H9 (cell line): Measurements from ENCODE around the gene ABCB7. TPM values are rescaled to one million over a fixed set of nuclear protein-coding genes. Genes with fewer than 3 reads are reported as not detected.

Experiments used
- DNase-seq: peaks from one replicate; pipeline ENCODE4 v3.0.0-alpha.2; 2017
- H2AFZ ChIP-seq: one replicate; pipeline ENCODE4 v1.6.1; 2013; ENCODE audit warnings: mild to moderate bottlenecking, low read length, control low read depth, moderate library complexity
- H2AK5ac ChIP-seq: 2 replicates; pipeline ENCODE4 v1.6.1; 2013; ENCODE audit warnings: low read length, control low read depth, mixed read lengths; ENCODE audit not compliant: insufficient read length
- H2BK120ac ChIP-seq: one replicate; pipeline ENCODE4 v1.6.1; 2013; ENCODE audit warnings: low read depth, mild to moderate bottlenecking, low read length, control low read depth, inconsistent platforms; ENCODE audit not compliant: poor library complexity, severe bottlenecking
- H2BK12ac ChIP-seq: 2 replicates; pipeline ENCODE4 v1.6.1; 2013; ENCODE audit warnings: low read length, control low read depth, mixed read lengths, low read depth; ENCODE audit not compliant: insufficient read length
- H2BK15ac ChIP-seq: 2 replicates; pipeline ENCODE4 v1.6.1; 2013; ENCODE audit warnings: low read depth, low read length, control low read depth
- H2BK20ac ChIP-seq: one replicate; pipeline ENCODE4 v1.6.1; 2013; ENCODE audit warnings: low read depth, mild to moderate bottlenecking, low read length, control low read depth, inconsistent platforms; ENCODE audit not compliant: poor library complexity, severe bottlenecking
- H2BK5ac ChIP-seq: 2 replicates; pipeline ENCODE4 v1.6.1; 2013; ENCODE audit warnings: low read length, control low read depth, mixed read lengths; ENCODE audit not compliant: insufficient read length
- H3K14ac ChIP-seq: 2 replicates; pipeline ENCODE4 v1.6.1; 2013; ENCODE audit warnings: low read length, control low read depth; ENCODE audit not compliant: insufficient read depth
- H3K18ac ChIP-seq: 2 replicates; pipeline ENCODE4 v1.6.1; 2013; ENCODE audit warnings: low read depth, mild to moderate bottlenecking, mixed read lengths, low read length, control low read depth; ENCODE audit not compliant: insufficient read length
- H3K23ac ChIP-seq: 2 replicates; pipeline ENCODE4 v1.6.1; 2013; ENCODE audit warnings: low read length, control low read depth, mixed read lengths, low read depth; ENCODE audit not compliant: insufficient read length
- H3K23me2 ChIP-seq: 2 replicates; pipeline ENCODE4 v1.6.1; 2013; ENCODE audit warnings: low read depth, mild to moderate bottlenecking, mixed read lengths, low read length, control low read depth; ENCODE audit not compliant: insufficient read length, poor library complexity, severe bottlenecking
- H3K27ac ChIP-seq: 2 replicates; pipeline ENCODE4 v1.5.1; 2013; ENCODE audit warnings: low read length, control low read depth, mixed read lengths, low read depth; ENCODE audit not compliant: insufficient read length
- H3K27me3 ChIP-seq: 2 replicates; pipeline ENCODE4 v1.6.1; 2013; ENCODE audit warnings: low read length, control low read depth, inconsistent platforms; ENCODE audit not compliant: insufficient read depth
- H3K4ac ChIP-seq: 2 replicates; pipeline ENCODE4 v1.6.1; 2013; ENCODE audit warnings: low read depth, mild to moderate bottlenecking, control low read depth, inconsistent platforms, low read length, moderate library complexity
- H3K4me1 ChIP-seq: 2 replicates; pipeline ENCODE4 v1.6.1; 2013; ENCODE audit warnings: low read length, control low read depth, inconsistent platforms; ENCODE audit not compliant: insufficient read depth
- H3K4me2 ChIP-seq: 2 replicates; pipeline ENCODE4 v1.6.1; 2013; ENCODE audit warnings: low read length, control low read depth, mixed read lengths; ENCODE audit not compliant: insufficient read length, insufficient read depth
- H3K56ac ChIP-seq: 2 replicates; pipeline ENCODE4 v1.6.1; 2013; ENCODE audit warnings: low read depth, mild to moderate bottlenecking, mixed read lengths, low read length, control low read depth; ENCODE audit not compliant: insufficient read length
- H3K79me1 ChIP-seq: 2 replicates; pipeline ENCODE4 v1.6.1; 2013; ENCODE audit warnings: low read depth, mild to moderate bottlenecking, moderate library complexity, low read length, control low read depth, inconsistent platforms; ENCODE audit not compliant: insufficient read depth, poor library complexity, severe bottlenecking
- H3K79me2 ChIP-seq: 2 replicates; pipeline ENCODE4 v1.6.1; 2013; ENCODE audit warnings: low read length, control low read depth, inconsistent platforms; ENCODE audit not compliant: insufficient read depth
- H3K9ac ChIP-seq: 2 replicates; pipeline ENCODE4 v1.6.1; 2013; ENCODE audit warnings: low read length, control low read depth, mixed read lengths; ENCODE audit not compliant: insufficient read length; ENCODE audit errors: extremely low read depth
- H3K9me3 ChIP-seq: one replicate; pipeline ENCODE4 v1.6.1; 2013; ENCODE audit warnings: low read depth, low read length, inconsistent platforms; ENCODE audit not compliant: control insufficient read depth
- H3T11ph ChIP-seq: one replicate; pipeline ENCODE4 v1.6.1; 2013; ENCODE audit warnings: mild to moderate bottlenecking, low read length, control low read depth, inconsistent platforms
- H4K20me1 ChIP-seq: one replicate; pipeline ENCODE4 v1.6.1; 2013; ENCODE audit not compliant: control insufficient read depth, insufficient read length, insufficient read depth
- H4K5ac ChIP-seq: 2 replicates; pipeline ENCODE4 v1.6.1; 2013; ENCODE audit warnings: low read depth, mild to moderate bottlenecking, mixed read lengths, low read length, control low read depth; ENCODE audit not compliant: insufficient read length
- H4K8ac ChIP-seq: replicated peaks from 2 replicates; pipeline ENCODE4 v1.6.1; 2013; ENCODE audit warnings: low read length, control low read depth, mixed read lengths, low read depth; ENCODE audit not compliant: insufficient read length
- H4K91ac ChIP-seq: 2 replicates; pipeline ENCODE4 v1.6.1; 2013; ENCODE audit warnings: low read depth, mild to moderate bottlenecking, moderate library complexity, mixed read lengths, low read length, control low read depth; ENCODE audit not compliant: insufficient read length
- H3K27ac Mint-ChIP-seq, 3 experiments: 2 replicates in 2 of 3; 3 replicates in 1 of 3; pipeline ENCODE4 v1.8.0; 2020 to 2021; ENCODE audit warnings: mixed read lengths in 3 of 3, mild to moderate bottlenecking in 1 of 3, moderate library complexity in 1 of 3
- H3K27me3 Mint-ChIP-seq: 2 replicates; pipeline ENCODE4 v1.8.0; 2021; ENCODE audit warnings: low read depth, mild to moderate bottlenecking, moderate library complexity, mixed read lengths
- H3K36me3 Mint-ChIP-seq, 3 experiments: 2 replicates in 2 of 3; 3 replicates in 1 of 3; pipeline ENCODE4 v1.8.0; 2020 to 2021; ENCODE audit warnings: low read depth in 3 of 3, mixed read lengths in 3 of 3; ENCODE audit not compliant: insufficient read depth in 1 of 3
- H3K4me1 Mint-ChIP-seq, 2 experiments: 2 replicates each; pipeline ENCODE4 v1.8.0; 2020; ENCODE audit warnings: mixed read lengths in 2 of 2
- H3K4me3 Mint-ChIP-seq, 2 experiments: 2 replicates in 1 of 2; 3 replicates in 1 of 2; pipeline ENCODE4 v1.8.0; 2020 to 2021; ENCODE audit warnings: mild to moderate bottlenecking in 2 of 2, mixed read lengths in 2 of 2, moderate library complexity in 1 of 2
- H3K9me3 Mint-ChIP-seq, 2 experiments: 2 replicates in 1 of 2; 3 replicates in 1 of 2; pipeline ENCODE4 v1.8.0; 2020; ENCODE audit warnings: mild to moderate bottlenecking in 2 of 2, mixed read lengths in 2 of 2, moderate library complexity in 1 of 2
- WGBS: extraction: QIAGEN DNeasy Blood & Tissue Kit; methylation state at CpG from one replicate; pipeline ENCODE4 v1.1.7; 2013; ENCODE audit warnings: missing lambda C conversion rate, low lambda C conversion rate, mixed read lengths; ENCODE audit not compliant: insufficient read length; ENCODE audit errors: extremely low coverage; 5-methylcytosine and 5-hydroxymethylcytosine counted together
- total RNA-seq: library from RNA; stranded (reverse); gene quantifications from 2 replicates; pipeline ENCODE4 v1.2.1, GENCODE V29; 2021
- TF ChIP-seq, protein P1 (sequence below): fragments of 200-600 bp; sonication (generic); conservative IDR thresholded peaks from 3 replicates; pipeline ENCODE4 v1.8.0; 2021; ENCODE audit warnings: antibody characterized with exemption, mild to moderate bottlenecking

Gene ABCB7
- total RNA-seq, 1 experiment from 2014 or later: 40.8 TPM

DNA sequence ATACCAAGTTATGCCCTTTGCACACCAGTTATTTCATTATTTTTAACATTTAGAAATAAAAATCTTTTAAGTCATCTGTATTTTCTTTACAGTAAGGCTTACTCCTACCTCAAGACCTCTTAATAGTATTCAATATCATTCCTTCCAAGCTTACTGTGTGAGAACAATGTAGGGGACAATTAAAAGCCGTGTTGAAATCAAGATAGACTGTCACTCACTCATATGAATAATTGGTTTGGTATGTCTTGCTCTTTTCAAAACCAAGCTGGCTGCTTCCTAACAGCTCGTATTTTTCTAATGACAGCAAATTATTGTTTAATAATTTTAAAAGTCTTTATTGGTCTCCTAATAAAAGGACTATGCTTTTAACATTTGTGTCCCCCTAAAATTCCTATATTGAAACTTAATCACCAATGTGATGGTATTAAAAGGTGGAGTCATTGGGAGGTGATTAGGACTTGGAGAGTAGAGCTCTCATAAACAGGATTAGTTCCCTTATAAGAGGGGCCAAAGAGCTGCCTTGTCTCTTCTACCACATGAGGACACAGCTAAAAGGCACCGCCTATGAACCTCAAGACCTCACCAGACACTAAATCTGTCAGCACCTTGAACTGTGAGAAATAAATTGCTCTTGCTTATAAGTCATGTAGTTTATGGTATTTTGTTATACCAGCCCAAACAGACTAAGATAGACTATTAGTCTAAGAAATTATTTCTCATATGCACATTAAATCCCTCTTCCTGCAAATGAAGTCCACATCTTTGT is 4.1 kb downstream of the ABCB7 start:
- Mint-ChIP-seq H3K27me3 (no peaks in the 10 kb centered on the region), H3K36me3 (peaks cover 7 to 19% (median 11%) of the 10 kb centered on the region in 3 experiments; a peak in 6 of 7 replicates), H3K4me1 (peaks cover 15 to 16% of the 10 kb centered on the region in 2 experiments), H3K9me3 (peaks cover 47 to 68% of the 10 kb centered on the region in 2 experiments), H3K27ac (no peak overlapping the region), H3K4me3 (no peak overlapping the region)
- Histone ChIP-seq H2AFZ (no peak overlapping the region), H4K5ac (no peak overlapping the region), H3K14ac (no peak overlapping the region), H2BK5ac (no peak overlapping the region), H3K27ac (no peak overlapping the region), H4K91ac (no peak overlapping the region), H3K79me2 (no peaks in the 10 kb centered on the region), H2BK15ac (no peak overlapping the region), H3K56ac (no peak overlapping the region), H3K79me1 (no peaks in the 10 kb centered on the region), H4K20me1 (no peaks in the 10 kb centered on the region), H3K23me2 (no peaks in the 10 kb centered on the region), H3K4me1 (no peaks in the 10 kb centered on the region), H3K4ac (no peak overlapping the region), H2AK5ac (no peak overlapping the region), H3T11ph (no peak overlapping the region), H2BK12ac (no peak overlapping the region), H3K9ac (no peak overlapping the region), H3K4me2 (no peak overlapping the region), H2BK20ac (no peak overlapping the region), H3K18ac (no peak overlapping the region), H3K9me3 (peaks cover 5% of the 10 kb centered on the region), H3K23ac (no peak overlapping the region), H2BK120ac (no peak overlapping the region), H3K27me3 (no peaks in the 10 kb centered on the region), H4K8ac (no peak overlapping the region)
- TF ChIP-seq, protein P1, sequence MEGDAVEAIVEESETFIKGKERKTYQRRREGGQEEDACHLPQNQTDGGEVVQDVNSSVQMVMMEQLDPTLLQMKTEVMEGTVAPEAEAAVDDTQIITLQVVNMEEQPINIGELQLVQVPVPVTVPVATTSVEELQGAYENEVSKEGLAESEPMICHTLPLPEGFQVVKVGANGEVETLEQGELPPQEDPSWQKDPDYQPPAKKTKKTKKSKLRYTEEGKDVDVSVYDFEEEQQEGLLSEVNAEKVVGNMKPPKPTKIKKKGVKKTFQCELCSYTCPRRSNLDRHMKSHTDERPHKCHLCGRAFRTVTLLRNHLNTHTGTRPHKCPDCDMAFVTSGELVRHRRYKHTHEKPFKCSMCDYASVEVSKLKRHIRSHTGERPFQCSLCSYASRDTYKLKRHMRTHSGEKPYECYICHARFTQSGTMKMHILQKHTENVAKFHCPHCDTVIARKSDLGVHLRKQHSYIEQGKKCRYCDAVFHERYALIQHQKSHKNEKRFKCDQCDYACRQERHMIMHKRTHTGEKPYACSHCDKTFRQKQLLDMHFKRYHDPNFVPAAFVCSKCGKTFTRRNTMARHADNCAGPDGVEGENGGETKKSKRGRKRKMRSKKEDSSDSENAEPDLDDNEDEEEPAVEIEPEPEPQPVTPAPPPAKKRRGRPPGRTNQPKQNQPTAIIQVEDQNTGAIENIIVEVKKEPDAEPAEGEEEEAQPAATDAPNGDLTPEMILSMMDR: no peak
- no CpG with 5 or more reads among the region's 3 CpGs for WGBS
- DNase-seq: no peak
